ENCODE measurements around the gene EFL1.

DNA sequence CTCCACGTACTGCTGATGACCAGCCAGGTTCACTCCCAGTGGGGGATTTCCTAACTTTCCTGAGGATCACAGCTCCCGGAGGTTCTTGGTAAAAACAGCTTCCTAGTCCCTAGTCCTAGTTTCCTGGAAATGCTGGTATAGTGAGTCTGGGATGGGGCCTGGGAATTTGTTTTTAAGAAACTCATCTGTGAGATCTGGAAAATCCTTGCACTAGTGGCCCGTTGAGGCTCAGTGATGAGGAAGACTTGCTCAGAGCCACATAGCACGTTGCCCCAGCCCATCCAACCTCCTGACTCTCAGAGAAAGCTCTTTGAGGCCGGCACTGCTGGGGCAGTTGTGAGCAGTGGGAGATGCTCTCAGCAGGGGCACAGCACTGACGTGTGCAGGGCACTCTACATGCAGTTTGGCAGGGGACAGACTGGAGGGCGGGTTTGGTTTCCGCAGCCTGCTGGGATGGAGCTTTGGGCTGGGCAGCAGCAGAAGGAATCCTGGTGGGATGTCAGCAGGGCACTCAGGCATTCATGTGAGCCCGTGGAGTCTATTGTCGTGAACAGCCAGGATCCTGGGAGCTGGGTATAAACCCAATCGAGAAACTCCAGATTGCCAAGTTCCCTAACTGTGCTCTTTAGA, 31.6 kb upstream of the EFL1 start:
- TF ChIP-seq, protein P1, sequence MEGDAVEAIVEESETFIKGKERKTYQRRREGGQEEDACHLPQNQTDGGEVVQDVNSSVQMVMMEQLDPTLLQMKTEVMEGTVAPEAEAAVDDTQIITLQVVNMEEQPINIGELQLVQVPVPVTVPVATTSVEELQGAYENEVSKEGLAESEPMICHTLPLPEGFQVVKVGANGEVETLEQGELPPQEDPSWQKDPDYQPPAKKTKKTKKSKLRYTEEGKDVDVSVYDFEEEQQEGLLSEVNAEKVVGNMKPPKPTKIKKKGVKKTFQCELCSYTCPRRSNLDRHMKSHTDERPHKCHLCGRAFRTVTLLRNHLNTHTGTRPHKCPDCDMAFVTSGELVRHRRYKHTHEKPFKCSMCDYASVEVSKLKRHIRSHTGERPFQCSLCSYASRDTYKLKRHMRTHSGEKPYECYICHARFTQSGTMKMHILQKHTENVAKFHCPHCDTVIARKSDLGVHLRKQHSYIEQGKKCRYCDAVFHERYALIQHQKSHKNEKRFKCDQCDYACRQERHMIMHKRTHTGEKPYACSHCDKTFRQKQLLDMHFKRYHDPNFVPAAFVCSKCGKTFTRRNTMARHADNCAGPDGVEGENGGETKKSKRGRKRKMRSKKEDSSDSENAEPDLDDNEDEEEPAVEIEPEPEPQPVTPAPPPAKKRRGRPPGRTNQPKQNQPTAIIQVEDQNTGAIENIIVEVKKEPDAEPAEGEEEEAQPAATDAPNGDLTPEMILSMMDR (conservative IDR thresholded peaks at IDR 0.05): no peak
- no peak for TF ChIP-seq EZH2 (IDR thresholded peaks at IDR 0.05; ENCODE audit: low read depth)
